ENCODE results near the gene TAS2R31.

DNA sequence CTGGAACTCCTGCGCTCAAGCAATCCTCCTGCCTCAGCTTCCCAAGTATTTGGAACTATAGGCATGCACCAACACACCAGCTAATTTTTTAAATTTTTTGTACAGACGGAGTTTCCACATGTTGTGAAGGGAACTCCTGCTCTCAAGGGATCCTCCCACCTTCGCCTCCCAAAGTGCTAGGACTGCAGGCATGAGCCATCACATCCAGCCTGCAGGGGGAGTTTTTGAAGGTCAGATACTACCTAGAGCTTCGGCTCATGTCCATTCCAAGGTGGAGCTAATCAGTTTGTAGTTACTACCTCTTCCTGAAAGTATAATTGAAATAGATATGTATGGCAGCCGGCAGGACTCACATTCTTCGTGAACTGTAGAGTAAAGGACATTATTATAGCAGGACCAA is 5.1 kb downstream of the TAS2R31 start:
- TF ChIP-seq, protein P1, sequence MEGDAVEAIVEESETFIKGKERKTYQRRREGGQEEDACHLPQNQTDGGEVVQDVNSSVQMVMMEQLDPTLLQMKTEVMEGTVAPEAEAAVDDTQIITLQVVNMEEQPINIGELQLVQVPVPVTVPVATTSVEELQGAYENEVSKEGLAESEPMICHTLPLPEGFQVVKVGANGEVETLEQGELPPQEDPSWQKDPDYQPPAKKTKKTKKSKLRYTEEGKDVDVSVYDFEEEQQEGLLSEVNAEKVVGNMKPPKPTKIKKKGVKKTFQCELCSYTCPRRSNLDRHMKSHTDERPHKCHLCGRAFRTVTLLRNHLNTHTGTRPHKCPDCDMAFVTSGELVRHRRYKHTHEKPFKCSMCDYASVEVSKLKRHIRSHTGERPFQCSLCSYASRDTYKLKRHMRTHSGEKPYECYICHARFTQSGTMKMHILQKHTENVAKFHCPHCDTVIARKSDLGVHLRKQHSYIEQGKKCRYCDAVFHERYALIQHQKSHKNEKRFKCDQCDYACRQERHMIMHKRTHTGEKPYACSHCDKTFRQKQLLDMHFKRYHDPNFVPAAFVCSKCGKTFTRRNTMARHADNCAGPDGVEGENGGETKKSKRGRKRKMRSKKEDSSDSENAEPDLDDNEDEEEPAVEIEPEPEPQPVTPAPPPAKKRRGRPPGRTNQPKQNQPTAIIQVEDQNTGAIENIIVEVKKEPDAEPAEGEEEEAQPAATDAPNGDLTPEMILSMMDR (IDR thresholded peaks at IDR 0.05) = no peak
- TF ChIP-seq POLR2A (IDR thresholded peaks at IDR 0.05) = no peak

Data from uterus (tissue), 2 donors.